Activated T-cell treated with anti-CD3 and anti-CD28 coated beads, Interleukin-2, amount 50 U/mL, for 72 hours (primary cell): ENCODE results near the gene WTAP. TPM values are rescaled to one million over a fixed set of nuclear protein-coding genes. Genes with fewer than 3 reads are reported as not detected.

Experiments
- ATAC-seq, 2 donors: fragments of 150-1000 bp; cut with Tn5 transposase; replicated peaks in 1 of 2; 2 replicates each; pipeline ENCODE4 v1.10.0; 2021; ENCODE audit warnings: moderate library complexity in 2 of 2, mild to moderate bottlenecking in 1 of 2
- DNase-seq, 2 donors: peaks; one replicate each; pipeline ENCODE4 v3.0.0; 2021 to 2022; ENCODE audit warnings: mixed read lengths in 1 of 2
- H3K27ac Mint-ChIP-seq: one replicate; pipeline ENCODE4 v1.8.0; 2022; ENCODE audit warnings: mild to moderate bottlenecking, moderate library complexity, mixed read lengths
- H3K27me3 Mint-ChIP-seq: one replicate; pipeline ENCODE4 v1.8.0; 2022; ENCODE audit warnings: low read depth, mixed read lengths
- H3K36me3 Mint-ChIP-seq, 2 donors: one replicate each; pipeline ENCODE4 v1.8.0; 2022; ENCODE audit warnings: mixed read lengths in 2 of 2, mild to moderate bottlenecking in 1 of 2; ENCODE audit not compliant: insufficient read depth in 2 of 2
- H3K4me1 Mint-ChIP-seq: one replicate; pipeline ENCODE4 v1.8.0; 2022; ENCODE audit warnings: low read depth, mixed read lengths
- H3K4me3 Mint-ChIP-seq, 2 donors: one replicate each; pipeline ENCODE4 v1.8.0; 2022; ENCODE audit warnings: mild to moderate bottlenecking in 2 of 2, mixed read lengths in 2 of 2, moderate library complexity in 2 of 2
- H3K9me3 Mint-ChIP-seq, 2 donors: one replicate each; pipeline ENCODE4 v1.8.0; 2022; ENCODE audit warnings: mixed read lengths in 2 of 2
- total RNA-seq, 2 donors: library from RNA; stranded (reverse); gene quantifications; one replicate each; pipeline ENCODE4 v1.2.3, GENCODE V29; 2022

WTAP gene
- total RNA-seq, 2 donors from 2014 or later = 108 to 109 TPM

DNA sequence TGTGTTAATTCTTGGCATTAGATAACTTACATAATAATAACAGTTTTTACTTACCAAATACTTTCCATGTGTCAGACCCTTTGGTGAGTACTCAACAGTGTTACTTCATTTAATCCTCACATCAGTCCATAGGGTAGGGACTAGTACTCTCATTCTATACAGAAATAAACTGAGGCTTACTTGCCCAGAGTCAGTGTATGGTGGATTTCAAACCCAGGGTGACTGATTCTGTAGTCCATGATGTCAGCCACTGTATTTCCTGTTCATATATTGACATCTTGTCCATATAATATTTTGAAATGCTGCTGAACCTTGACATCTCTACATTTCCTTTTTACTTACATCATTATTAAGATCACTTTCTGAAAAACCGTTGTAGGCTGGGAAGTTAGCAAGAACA is 70.2 kb downstream of the WTAP start:
- Mint-ChIP-seq H3K27me3 (no peaks in the 10 kb centered on the region), H3K4me1 (peaks cover 49% of the 10 kb centered on the region), H3K4me3 (peak overlapping the region in 1 of 2 donors; percentile 6), H3K27ac (peak overlapping the region; percentile 94), H3K9me3 (no peaks in the 10 kb centered on the region), H3K36me3 (peaks cover 2 to 30% of the 10 kb centered on the region in 2 donors)
- peak in 1 of 2 donors; percentile 47 for ATAC-seq
- no peak for DNase-seq

DNA sequence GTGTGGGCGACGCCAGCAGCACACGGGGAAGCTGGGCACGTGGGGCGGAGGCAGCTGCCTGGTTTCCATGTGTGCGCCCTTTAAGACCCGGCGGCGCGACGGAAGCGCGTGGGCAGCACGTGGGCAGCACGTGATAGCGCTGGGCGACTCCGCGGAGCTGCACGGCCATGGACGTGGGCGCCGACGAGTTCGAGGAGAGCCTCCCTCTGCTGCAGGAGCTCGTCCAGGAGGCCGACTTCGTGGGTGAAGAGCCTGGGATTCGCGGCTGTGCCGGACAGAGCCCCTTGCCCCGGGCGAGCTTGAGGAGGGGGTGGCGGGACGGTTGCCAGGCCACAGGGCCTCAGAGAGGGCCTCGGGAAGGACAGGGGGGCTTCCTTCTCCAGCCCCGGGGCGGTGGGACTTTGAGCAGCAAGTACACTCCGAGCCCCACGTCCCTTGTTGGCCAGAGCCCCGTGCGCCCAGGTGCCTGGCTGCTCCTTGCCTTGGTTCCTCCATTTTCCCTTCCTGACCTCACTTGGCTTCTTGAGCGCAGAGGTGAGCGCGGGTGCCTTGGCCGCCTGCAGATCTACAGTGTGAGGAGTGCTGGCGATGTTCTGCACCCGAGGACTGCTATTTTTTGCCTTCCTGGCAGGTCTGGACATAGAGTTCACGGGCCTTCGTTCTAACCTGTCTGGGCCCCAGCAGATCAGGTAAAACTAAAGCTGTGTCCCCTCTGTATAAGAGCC is 73.0 kb downstream of the WTAP start, which contains the start of gene PNLDC1:
PNLDC1 (plus strand) TSS at position 136 of the 725 bp plus-strand sequence; CDS start at position 168, 32 bp downstream.
- DNase-seq = no peak
- H3K36me3 Mint-ChIP-seq = peaks cover 0 to 23% of the 10 kb centered on the region in 2 donors
- H3K27ac Mint-ChIP-seq = no peak within 1 kb of the TSS
- H3K9me3 Mint-ChIP-seq = no peaks in the 10 kb centered on the region
- peaks cover 28% of the 10 kb centered on the region for H3K4me1 Mint-ChIP-seq
- no peak within 1 kb of the TSS for H3K4me3 Mint-ChIP-seq
- no peak for ATAC-seq
- no peaks in the 10 kb centered on the region for H3K27me3 Mint-ChIP-seq

DNA sequence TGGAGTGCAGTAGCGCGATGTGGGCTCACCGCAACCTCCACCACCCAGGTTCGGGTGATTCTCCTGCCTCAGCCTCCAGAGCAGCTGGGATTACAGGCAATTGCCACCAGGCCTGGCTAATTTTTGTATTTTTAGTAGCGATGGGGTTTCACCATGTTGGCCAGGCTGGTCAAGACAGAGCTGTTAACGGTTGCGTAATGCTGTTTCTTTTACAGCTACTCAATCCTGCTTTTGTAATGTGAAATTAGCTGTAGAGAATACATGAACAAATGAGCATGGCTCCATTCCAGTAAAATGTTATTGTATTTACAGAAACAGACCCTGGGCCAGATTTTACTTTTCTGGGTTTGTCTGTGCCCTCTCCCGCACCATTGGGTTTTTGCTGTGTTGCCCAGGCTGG is 74.6 kb downstream of the WTAP start:
- H3K4me3 Mint-ChIP-seq = no peak overlapping the region
- peaks cover 15% of the 10 kb centered on the region for H3K4me1 Mint-ChIP-seq
- DNase-seq (no peak), ATAC-seq (no peak)
- no peak overlapping the region for H3K27ac Mint-ChIP-seq
- no peaks in the 10 kb centered on the region for H3K27me3 Mint-ChIP-seq
- no peaks in the 10 kb centered on the region for H3K9me3 Mint-ChIP-seq
- peaks cover 0 to 17% of the 10 kb centered on the region in 2 donors for H3K36me3 Mint-ChIP-seq

DNA sequence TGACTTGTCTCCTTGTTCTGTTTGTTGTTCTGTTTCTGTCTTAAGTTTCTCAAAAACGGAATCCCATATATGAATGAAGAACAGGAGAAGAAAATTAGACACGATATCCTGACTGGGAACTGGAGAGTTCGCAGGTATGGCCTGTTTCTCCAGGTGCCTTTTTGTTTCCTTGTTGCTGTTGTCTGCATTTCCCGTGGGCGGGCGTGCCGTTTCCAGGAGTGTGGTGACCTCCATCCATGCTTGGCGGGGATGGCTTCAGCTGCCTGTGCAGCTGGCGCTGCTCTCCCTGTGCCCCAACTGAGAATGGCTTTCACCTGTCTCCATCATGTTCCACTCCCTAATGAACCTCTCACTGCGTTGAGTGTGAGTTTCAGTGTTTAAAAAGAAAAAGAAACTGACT is 77.2 kb downstream of the WTAP start:
- ATAC-seq = no peak

DNA sequence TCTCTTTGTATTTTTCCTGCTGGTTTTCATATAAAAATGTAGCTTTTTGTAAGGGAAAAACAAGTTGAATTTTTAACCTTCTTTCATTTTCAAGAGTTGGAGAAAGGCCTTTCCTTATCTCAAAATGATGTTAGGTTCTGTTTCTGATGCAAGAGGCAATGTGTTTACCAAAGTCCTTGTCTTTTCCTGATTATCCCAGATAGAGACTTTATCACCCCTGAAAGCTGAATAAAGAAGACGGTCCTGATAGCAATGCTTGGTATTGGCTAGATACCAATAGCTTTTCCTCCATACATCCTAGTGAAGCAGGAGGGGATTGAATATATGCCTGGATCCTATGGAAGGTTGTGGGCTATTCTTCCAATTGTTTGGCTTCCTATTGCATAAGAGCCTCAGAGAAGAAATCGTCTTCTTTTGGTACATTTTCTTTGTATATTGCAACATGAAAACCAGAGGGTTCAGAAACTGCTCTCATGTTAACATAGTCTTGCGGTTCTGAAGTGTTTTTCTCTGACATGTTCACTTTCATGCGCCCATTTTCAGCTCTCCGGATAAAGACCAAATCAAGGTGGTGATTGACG is 78.2 kb downstream of the WTAP start:
- Mint-ChIP-seq H3K36me3 (no peaks in the 10 kb centered on the region), H3K27me3 (no peaks in the 10 kb centered on the region), H3K4me1 (no peaks in the 10 kb centered on the region), H3K4me3 (no peak overlapping the region), H3K27ac (no peak overlapping the region), H3K9me3 (no peaks in the 10 kb centered on the region)
- ATAC-seq (no peak), DNase-seq (no peak)

More for the DNA sequence above, 77.2 kb downstream of the WTAP start:
- H3K36me3 Mint-ChIP-seq = peaks cover 0 to 1% of the 10 kb centered on the region in 2 donors
- DNase-seq = no peak
- no peaks in the 10 kb centered on the region for H3K4me1 Mint-ChIP-seq
- H3K27me3 Mint-ChIP-seq = no peaks in the 10 kb centered on the region
- no peak overlapping the region for H3K4me3 Mint-ChIP-seq
- H3K9me3 Mint-ChIP-seq = no peaks in the 10 kb centered on the region
- H3K27ac Mint-ChIP-seq = no peak overlapping the region

Other genes starting within 250 kb of the WTAP start
- gene SOD2, start 34.3 kb upstream of the WTAP start, total RNA-seq = 10 to 100 TPM; 66.8 to 75.9 TPM
- gene ACAT2, start 34.5 kb downstream of the WTAP start, total RNA-seq = 10 to 100 TPM; 44.3 to 53.1 TPM
- gene TCP1, start 62.1 kb downstream of the WTAP start, total RNA-seq = 100 to 1,000 TPM; 267 to 291 TPM
- 10 to 100 TPM; 58.5 to 60.5 TPM for gene MRPL18, start 63.0 kb downstream of the WTAP start, total RNA-seq
- under 1 TPM; 0.37 to 0.62 TPM for gene PNLDC1, start 72.8 kb downstream of the WTAP start, total RNA-seq
- not detected for gene MAS1, start 163.5 kb downstream of the WTAP start, total RNA-seq
- gene IGF2R, start 241.6 kb downstream of the WTAP start, total RNA-seq = 10 to 100 TPM; 68.9 to 83.6 TPM